ENCODE results near the gene GZF1.

DNA sequence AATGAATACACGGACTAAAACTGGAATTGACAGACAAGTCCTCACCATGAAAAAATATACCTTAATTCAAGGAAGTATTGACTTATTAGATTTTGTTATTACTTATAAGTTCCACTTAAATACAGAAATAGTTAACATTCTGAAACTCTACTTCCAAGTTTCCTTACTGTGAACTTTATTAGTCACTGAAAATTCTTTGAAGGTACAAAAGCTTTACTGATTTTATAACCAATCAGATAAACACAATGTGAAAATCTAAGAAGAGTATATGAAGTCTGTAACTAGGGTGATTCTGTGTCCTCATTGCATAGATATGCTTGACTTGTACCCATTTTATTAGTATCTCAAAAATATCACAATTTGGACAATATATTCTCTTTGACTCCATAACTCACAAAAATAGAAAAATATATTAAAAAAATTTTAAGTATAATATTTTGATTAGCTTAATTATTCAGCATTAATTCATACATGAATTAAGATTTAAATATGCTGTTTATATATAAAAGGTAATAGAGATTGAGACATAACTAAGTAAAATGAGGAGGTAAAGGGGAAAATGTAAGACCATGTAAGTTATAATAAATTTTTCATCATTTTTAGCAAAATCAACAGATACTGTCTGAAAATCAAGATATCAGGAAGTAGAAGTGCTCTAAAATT, 52.7 kb downstream of the GZF1 start:
- no peak for TF ChIP-seq POLR2A (IDR thresholded peaks at IDR 0.05; ENCODE audit: low read depth, low read length)
- TF ChIP-seq TAF1 (IDR thresholded peaks at IDR 0.05; ENCODE audit: borderline replicate concordance, low read depth, low read length) = no peak
